NCI-H1048 (cell line): ENCODE data around the gene PIANP.
A peak's percentile ranks its signal among the peaks of the same experiment; 100 is the strongest.
"Not testable (repeated sequence)": the region's sequence is repeated elsewhere in the genome, so short reads cannot be mapped to it uniquely, and the experiment has no call there.

Experiments
- DNase-seq: peaks from one replicate; lab custom pipeline; 2025; lab: John Stamatoyannopoulos, UW

Gene PIANP

GRCh38 chr12:6700646-6701051 is at the start of gene PIANP:
PIANP (minus strand) TSS chr12:6700815; CDS start chr12:6698061, 2,754 bp downstream.
- no peak for DNase-seq

GRCh38 chr12:6748761-6749160 is 48.1 kb upstream of the PIANP start:
- DNase-seq = no peak

- DNase-seq = no peak
Observed at GRCh38 chr12:6747216-6747615, 46.6 kb upstream of the PIANP start.

GRCh38 chr12:6745741-6746525 is 45.3 kb upstream of the PIANP start:
- no peak for DNase-seq

GRCh38 chr12:6743300-6743699 is 42.7 kb upstream of the PIANP start:
- DNase-seq = not testable (repeated sequence)

- DNase-seq = no peak
Observed at GRCh38 chr12:6742834-6743233, 42.2 kb upstream of the PIANP start.

GRCh38 chr12:6742080-6742479 is 41.5 kb upstream of the PIANP start:
- not testable (repeated sequence) for DNase-seq

GRCh38 chr12:6736754-6737153 is 36.1 kb upstream of the PIANP start:
- DNase-seq = no peak

GRCh38 chr12:6735448-6736191 is 35.0 kb upstream of the PIANP start:
- DNase-seq = no peak

- DNase-seq = no peak
Observed at GRCh38 chr12:6734506-6735387, 34.1 kb upstream of the PIANP start.

- no peak for DNase-seq
Observed at GRCh38 chr12:6730169-6730568, 29.6 kb upstream of the PIANP start.

GRCh38 chr12:6729186-6729585 is 28.6 kb upstream of the PIANP start:
- DNase-seq = no peak

- no peak for DNase-seq
Observed at GRCh38 chr12:6725350-6725749, 24.7 kb upstream of the PIANP start.

- DNase-seq = no peak
Observed at GRCh38 chr12:6724409-6724797, 23.8 kb upstream of the PIANP start.

- DNase-seq = peak; percentile 95
Observed at GRCh38 chr12:6723607-6724408, 23.2 kb upstream of the PIANP start, which contains the start of gene COPS7A. COPS7A (plus strand) TSS chr12:6724046; CDS start chr12:6724657, 611 bp downstream.

GRCh38 chr12:6722863-6723262 is 22.2 kb upstream of the PIANP start:
- no peak for DNase-seq

- no peak for DNase-seq
Observed at GRCh38 chr12:6716874-6717437, 16.3 kb upstream of the PIANP start.

GRCh38 chr12:6716031-6716873 is 15.6 kb upstream of the PIANP start:
- DNase-seq = not testable (repeated sequence)

GRCh38 chr12:6708960-6709394 is 8.4 kb upstream of the PIANP start:
- DNase-seq = no peak

- not testable (repeated sequence) for DNase-seq
Observed at GRCh38 chr12:6708351-6708750, 7.7 kb upstream of the PIANP start.
